Activated T-cell treated with anti-CD3 and anti-CD28 coated beads for 1 hour (primary cell): ENCODE data around the gene RBP7.

Source experiments
- DNase-seq: peaks from one replicate; pipeline ENCODE4 v3.0.0-alpha.2; 2020; ENCODE audit warnings: low read depth

The RBP7 gene

GRCh38 chr1:10031461-10031860, 34.4 kb downstream of the RBP7 start:
- no peak for DNase-seq

- peak; percentile 96 for DNase-seq
Measured at GRCh38 chr1:10032590-10033358, 35.7 kb downstream of the RBP7 start, which contains the start of gene UBE4B. TSS of gene UBE4B (plus strand) at chr1:10032958. CDS start at chr1:10033671, 713 bp downstream.

- DNase-seq: no peak
Measured at GRCh38 chr1:10033359-10033845, 36.4 kb downstream of the RBP7 start.

- no peak for DNase-seq
Measured at GRCh38 chr1:10042746-10043145, 45.7 kb downstream of the RBP7 start.

- no peak for DNase-seq
Measured at GRCh38 chr1:10045480-10046355, 48.7 kb downstream of the RBP7 start.

- DNase-seq: no peak
Measured at GRCh38 chr1:10046356-10047085, 49.5 kb downstream of the RBP7 start.

- no peak for DNase-seq
Measured at GRCh38 chr1:10048601-10049000, 51.6 kb downstream of the RBP7 start.

GRCh38 chr1:10050611-10051010, 53.6 kb downstream of the RBP7 start:
- no peak for DNase-seq

GRCh38 chr1:10051656-10052055, 54.6 kb downstream of the RBP7 start:
- DNase-seq: no peak

- no peak for DNase-seq
Measured at GRCh38 chr1:10052347-10052746, 55.3 kb downstream of the RBP7 start.

GRCh38 chr1:10054465-10054864, 57.4 kb downstream of the RBP7 start:
- no peak for DNase-seq

- DNase-seq: no peak
Measured at GRCh38 chr1:10056599-10056987, 59.6 kb downstream of the RBP7 start.

GRCh38 chr1:10057343-10057742, 60.3 kb downstream of the RBP7 start:
- no peak for DNase-seq

GRCh38 chr1:10057796-10058195, 60.8 kb downstream of the RBP7 start:
- DNase-seq: no peak

- no peak for DNase-seq
Measured at GRCh38 chr1:10059342-10059718, 62.3 kb downstream of the RBP7 start.

- DNase-seq: no peak
Measured at GRCh38 chr1:10060311-10061100, 63.5 kb downstream of the RBP7 start.

GRCh38 chr1:10061276-10061675, 64.2 kb downstream of the RBP7 start:
- DNase-seq: no peak

- no peak for DNase-seq
Measured at GRCh38 chr1:10063878-10064277, 66.8 kb downstream of the RBP7 start.

GRCh38 chr1:10064416-10065343, 67.7 kb downstream of the RBP7 start:
- DNase-seq: no peak

GRCh38 chr1:10065344-10065685, 68.3 kb downstream of the RBP7 start:
- no peak for DNase-seq
